HUES64 (cell line): ENCODE measurements around the gene P2RY6.

Source experiments
- H3K27ac ChIP-seq: 2 replicates; pipeline ENCODE4 v1.7.0; 2013; ENCODE audit warnings: low read depth, low read length, inconsistent platforms
- H3K27me3 ChIP-seq: 2 replicates; pipeline ENCODE4 v1.6.1; 2013; ENCODE audit warnings: mild to moderate bottlenecking, low read length; ENCODE audit not compliant: insufficient read depth
- H3K36me3 ChIP-seq: 2 replicates; pipeline ENCODE4 v1.6.1; 2013; ENCODE audit warnings: mild to moderate bottlenecking, low read length; ENCODE audit not compliant: insufficient read depth
- H3K4me1 ChIP-seq: 2 replicates; pipeline ENCODE4 v1.6.1; 2013; ENCODE audit warnings: mild to moderate bottlenecking, low read length, moderate library complexity; ENCODE audit not compliant: insufficient read depth
- H3K4me3 ChIP-seq: 2 replicates; pipeline ENCODE4 v1.5.1; 2013; ENCODE audit warnings: mild to moderate bottlenecking, low read length, moderate library complexity
- H3K9ac ChIP-seq: 2 replicates; pipeline ENCODE4 v1.6.1; 2013; ENCODE audit warnings: mild to moderate bottlenecking, low read depth, low read length
- H3K9me3 ChIP-seq: 2 replicates; pipeline ENCODE4 v1.6.1; 2013; ENCODE audit warnings: low read depth, low read length; ENCODE audit not compliant: insufficient read depth
- WGBS: fragments of 150-250, 120-280 bp; methylation state at CpG from one replicate; pipeline ENCODE4 v1.1.7; 2013; ENCODE audit warnings: missing lambda C conversion rate; 5-methylcytosine and 5-hydroxymethylcytosine counted together

Gene P2RY6

GRCh38 chr11:73306977-73307322 is 34.8 kb downstream of the P2RY6 start:
- Histone ChIP-seq H3K4me1 (peaks cover 15% of the 10 kb centered on the region), H3K27me3 (peaks cover 41% of the 10 kb centered on the region), H3K27ac (peak overlapping the region; percentile 16; the same call in 1 of the 2 replicates), H3K9ac (peak overlapping the region; percentile 62), H3K9me3 (no peaks in the 10 kb centered on the region), H3K4me3 (peak overlapping the region; percentile 53), H3K36me3 (no peaks in the 10 kb centered on the region)
- 7% methylated on average over 18 of the region's 18 CpGs for WGBS

- WGBS = under 1% methylated on average over 56 of the region's 56 CpGs
- Histone ChIP-seq H3K4me3 (peak overlapping the region; percentile 93), H3K27me3 (peaks cover 41% of the 10 kb centered on the region), H3K27ac (peak overlapping the region; percentile 92), H3K4me1 (peaks cover 15% of the 10 kb centered on the region), H3K36me3 (no peaks in the 10 kb centered on the region), H3K9me3 (no peaks in the 10 kb centered on the region), H3K9ac (peak overlapping the region; percentile 85)
Observed at GRCh38 chr11:73307323-73308002, 35.3 kb downstream of the P2RY6 start.

GRCh38 chr11:73308003-73308960 is 36.1 kb downstream of the P2RY6 start, which contains the start of gene ARHGEF17:
TSS of gene ARHGEF17 (plus strand) at chr11:73308276. CDS start at chr11:73308639, 363 bp downstream.
- H3K9me3 ChIP-seq = no peaks in the 10 kb centered on the region
- peak within 1 kb of the TSS; percentile 92 for H3K27ac ChIP-seq
- WGBS = under 1% methylated on average over 105 of the region's 105 CpGs
- peaks cover 17% of the 10 kb centered on the region for H3K4me1 ChIP-seq
- no peaks in the 10 kb centered on the region for H3K36me3 ChIP-seq
- H3K4me3 ChIP-seq = peak within 1 kb of the TSS; percentile 93
- H3K27me3 ChIP-seq = peaks cover 41% of the 10 kb centered on the region
- H3K9ac ChIP-seq = peak within 1 kb of the TSS; percentile 85

- H3K4me1 ChIP-seq = peaks cover 18% of the 10 kb centered on the region
- H3K9me3 ChIP-seq = no peaks in the 10 kb centered on the region
- peak overlapping the region; percentile 93 for H3K4me3 ChIP-seq
- H3K9ac ChIP-seq = peak overlapping the region; percentile 85
- H3K27me3 ChIP-seq = peaks cover 41% of the 10 kb centered on the region
- 6% methylated on average over 78 of the region's 78 CpGs for WGBS
- no peaks in the 10 kb centered on the region for H3K36me3 ChIP-seq
- H3K27ac ChIP-seq = peak overlapping the region; percentile 25; the same call in 1 of the 2 replicates
Observed at GRCh38 chr11:73308961-73309919, 37.1 kb downstream of the P2RY6 start.

GRCh38 chr11:73310076-73310475 is 37.9 kb downstream of the P2RY6 start:
- no peak overlapping the region for H3K9ac ChIP-seq
- 93% methylated on average over 16 of the region's 16 CpGs for WGBS

GRCh38 chr11:73310661-73311393 is 38.7 kb downstream of the P2RY6 start:
- Histone ChIP-seq H3K27ac (no peak overlapping the region), H3K4me3 (no peak overlapping the region), H3K9ac (no peak overlapping the region)

More at GRCh38 chr11:73310076-73310475, 37.9 kb downstream of the P2RY6 start:
- H3K4me1 ChIP-seq = peaks cover 26% of the 10 kb centered on the region
- no peak overlapping the region for H3K4me3 ChIP-seq
- H3K36me3 ChIP-seq = no peaks in the 10 kb centered on the region
- H3K27ac ChIP-seq = no peak overlapping the region
- H3K27me3 ChIP-seq = peaks cover 35% of the 10 kb centered on the region
- no peaks in the 10 kb centered on the region for H3K9me3 ChIP-seq

GRCh38 chr11:73311394-73311869 is 39.3 kb downstream of the P2RY6 start:
- Histone ChIP-seq H3K4me1 (peaks cover 26% of the 10 kb centered on the region), H3K4me3 (no peak overlapping the region), H3K9me3 (no peaks in the 10 kb centered on the region), H3K9ac (no peak overlapping the region), H3K27ac (no peak overlapping the region), H3K36me3 (no peaks in the 10 kb centered on the region), H3K27me3 (peaks cover 26% of the 10 kb centered on the region)
- 91% methylated on average over 18 of the region's 18 CpGs for WGBS

More at GRCh38 chr11:73310661-73311393, 38.7 kb downstream of the P2RY6 start:
- WGBS = 92% methylated on average over 22 of the region's 22 CpGs
- H3K9me3 ChIP-seq = no peaks in the 10 kb centered on the region
- H3K4me1 ChIP-seq = peaks cover 29% of the 10 kb centered on the region
- peaks cover 31% of the 10 kb centered on the region for H3K27me3 ChIP-seq
- no peaks in the 10 kb centered on the region for H3K36me3 ChIP-seq

GRCh38 chr11:73312036-73312435 is 39.9 kb downstream of the P2RY6 start:
- no peak overlapping the region for H3K9ac ChIP-seq
- no peak overlapping the region for H3K4me3 ChIP-seq
- H3K27ac ChIP-seq = no peak overlapping the region
- WGBS = 88% methylated on average over 2 of the region's 2 CpGs
- no peaks in the 10 kb centered on the region for H3K9me3 ChIP-seq
- H3K4me1 ChIP-seq = peaks cover 20% of the 10 kb centered on the region; the same call in 1 of the 2 replicates
- no peaks in the 10 kb centered on the region for H3K36me3 ChIP-seq
- peaks cover 24% of the 10 kb centered on the region for H3K27me3 ChIP-seq

GRCh38 chr11:73312851-73313327 is 40.8 kb downstream of the P2RY6 start:
- H3K4me3 ChIP-seq = no peak overlapping the region
- peaks cover 18% of the 10 kb centered on the region; the same call in 1 of the 2 replicates for H3K4me1 ChIP-seq
- H3K36me3 ChIP-seq = no peaks in the 10 kb centered on the region
- H3K9ac ChIP-seq = no peak overlapping the region
- H3K27me3 ChIP-seq = peaks cover 24% of the 10 kb centered on the region
- no peak overlapping the region for H3K27ac ChIP-seq
- WGBS = 96% methylated on average over 6 of the region's 6 CpGs
- no peaks in the 10 kb centered on the region for H3K9me3 ChIP-seq

- WGBS = 93% methylated on average over 1 of the region's 1 CpG
- Histone ChIP-seq H3K27ac (no peak overlapping the region), H3K27me3 (peaks cover 20% of the 10 kb centered on the region), H3K9ac (no peak overlapping the region), H3K4me3 (no peak overlapping the region), H3K9me3 (no peaks in the 10 kb centered on the region), H3K36me3 (no peaks in the 10 kb centered on the region), H3K4me1 (peaks cover 18% of the 10 kb centered on the region; the same call in 1 of the 2 replicates)
Observed at GRCh38 chr11:73313652-73314051, 41.5 kb downstream of the P2RY6 start.
